Ovary (tissue), 3 donors: ENCODE data around the gene GPSM1.

ENCODE experiments used
- POLR2A ChIP-seq: fragments of 450-650 bp; IDR thresholded peaks from one replicate; pipeline ENCODE4 v1.6.1; 2017; ENCODE audit warnings: antibody characterized with exemption, mild to moderate bottlenecking, moderate library complexity
- TF ChIP-seq, protein P1 (sequence below), 3 donors: fragments of 450-650 bp in 2 of 3; fragments of 200-600 bp in 1 of 3; IDR thresholded peaks; one replicate each; pipeline versions ENCODE4 v1.5.1 to v1.8.0; 2016 to 2022; ENCODE audit warnings: antibody characterized with exemption in 3 of 3, mild to moderate bottlenecking in 1 of 3
- donor health status: DM: no; HTN: no; CAD: no.

DNA sequence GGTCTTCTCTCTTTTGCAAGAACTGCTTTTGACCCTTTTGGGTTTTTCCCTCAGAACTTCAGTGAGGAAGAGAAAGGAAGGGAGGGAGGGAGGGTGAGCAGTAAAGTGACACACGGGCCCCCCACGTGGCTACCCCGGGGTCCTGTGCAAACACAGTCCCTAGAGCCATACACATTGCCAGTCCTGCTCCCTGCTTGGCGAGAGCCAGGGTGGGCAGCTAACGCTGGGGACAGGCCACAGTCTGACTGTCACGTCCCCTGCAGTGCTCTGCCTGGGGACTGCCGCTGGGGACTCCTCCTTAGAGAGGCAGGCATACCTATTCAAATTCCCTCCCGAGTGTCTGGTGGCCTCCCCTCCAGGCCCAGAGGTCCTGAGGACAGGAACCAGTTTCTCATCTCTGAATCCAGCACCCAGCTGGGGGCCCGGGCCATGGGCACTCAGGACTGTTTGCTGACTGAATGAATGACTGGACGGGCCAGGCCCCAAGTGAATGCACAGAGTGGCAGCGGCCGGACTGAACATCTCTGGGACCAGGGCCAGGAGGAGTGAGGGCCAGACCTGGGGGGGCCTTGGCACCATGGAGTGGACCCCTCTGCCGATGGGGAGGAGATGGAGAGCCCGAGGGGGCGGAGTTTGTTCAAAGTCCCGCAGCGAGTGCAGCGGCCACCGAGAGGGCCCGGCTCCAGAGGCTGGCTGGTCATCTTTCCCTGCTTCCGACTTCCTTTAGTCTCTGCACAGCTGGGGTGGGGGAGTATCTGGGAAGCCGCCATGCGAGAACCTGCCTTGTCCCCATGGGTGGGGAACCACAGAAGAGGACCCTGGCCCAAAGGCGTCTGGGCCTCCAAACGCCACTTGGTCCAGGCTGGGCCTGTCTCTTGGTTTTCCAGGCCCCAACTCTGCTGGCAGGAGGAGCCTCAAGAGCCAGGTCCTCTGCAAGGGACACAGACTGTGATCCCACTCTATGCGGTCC, 29.3 kb upstream of the GPSM1 start:
- TF ChIP-seq, protein P1, sequence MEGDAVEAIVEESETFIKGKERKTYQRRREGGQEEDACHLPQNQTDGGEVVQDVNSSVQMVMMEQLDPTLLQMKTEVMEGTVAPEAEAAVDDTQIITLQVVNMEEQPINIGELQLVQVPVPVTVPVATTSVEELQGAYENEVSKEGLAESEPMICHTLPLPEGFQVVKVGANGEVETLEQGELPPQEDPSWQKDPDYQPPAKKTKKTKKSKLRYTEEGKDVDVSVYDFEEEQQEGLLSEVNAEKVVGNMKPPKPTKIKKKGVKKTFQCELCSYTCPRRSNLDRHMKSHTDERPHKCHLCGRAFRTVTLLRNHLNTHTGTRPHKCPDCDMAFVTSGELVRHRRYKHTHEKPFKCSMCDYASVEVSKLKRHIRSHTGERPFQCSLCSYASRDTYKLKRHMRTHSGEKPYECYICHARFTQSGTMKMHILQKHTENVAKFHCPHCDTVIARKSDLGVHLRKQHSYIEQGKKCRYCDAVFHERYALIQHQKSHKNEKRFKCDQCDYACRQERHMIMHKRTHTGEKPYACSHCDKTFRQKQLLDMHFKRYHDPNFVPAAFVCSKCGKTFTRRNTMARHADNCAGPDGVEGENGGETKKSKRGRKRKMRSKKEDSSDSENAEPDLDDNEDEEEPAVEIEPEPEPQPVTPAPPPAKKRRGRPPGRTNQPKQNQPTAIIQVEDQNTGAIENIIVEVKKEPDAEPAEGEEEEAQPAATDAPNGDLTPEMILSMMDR (IDR thresholded peaks at IDR 0.05): no peak
- no peak for TF ChIP-seq POLR2A
